GM12878 (cell line): ENCODE results near the gene TDRKH. TPM values are rescaled to one million over a fixed set of nuclear protein-coding genes. Genes with fewer than 3 reads are reported as not detected.

Experiments
- BCL11A ChIP-seq: IDR thresholded peaks from 2 replicates; pipeline ENCODE4 v1.6.1; 2011; ENCODE audit warnings: low read depth, low read length
- BHLHE40 ChIP-seq, 2 experiments: fragments of 450-650 bp in 1 of 2; IDR thresholded peaks; 2 replicates each; pipeline ENCODE4 v1.6.1; 2011 to 2017; ENCODE audit warnings: low read depth in 2 of 2, borderline replicate concordance in 1 of 2, improper control_type of control experiment in 1 of 2, low read length in 1 of 2, mild to moderate bottlenecking in 1 of 2
- BMI1 ChIP-seq: fragments of 450-650 bp; IDR thresholded peaks from 2 replicates; pipeline ENCODE4 v1.6.1; 2016; ENCODE audit warnings: mild to moderate bottlenecking, moderate library complexity, borderline replicate concordance
- CBX5 ChIP-seq: sonication (generic); IDR thresholded peaks from 2 replicates; pipeline ENCODE4 v1.6.1; 2016; ENCODE audit warnings: low read depth, moderate library complexity, mild to moderate bottlenecking, inconsistent platforms
- CHD1 ChIP-seq: IDR thresholded peaks from 2 replicates; pipeline ENCODE4 v1.6.1; 2012; ENCODE audit warnings: low read depth, low read length, improper control_type of control experiment
- CHD2 ChIP-seq: IDR thresholded peaks from 2 replicates; pipeline ENCODE4 v1.6.1; 2011; ENCODE audit warnings: low read depth, low read length, improper control_type of control experiment, borderline replicate concordance
- CHD4 ChIP-seq: fragments of 200-600 bp; sonication (generic); IDR thresholded peaks from 2 replicates; pipeline ENCODE4 v1.6.1; 2016; ENCODE audit warnings: mild to moderate bottlenecking
- ESRRA ChIP-seq: IDR thresholded peaks from 2 replicates; pipeline ENCODE4 v1.6.1; 2012; ENCODE audit warnings: mild to moderate bottlenecking, low read length, improper control_type of control experiment
- GATAD2B ChIP-seq: fragments of 450-650 bp; conservative IDR thresholded peaks from 2 replicates; pipeline ENCODE4 v1.6.1; 2017; ENCODE audit warnings: low read depth, mild to moderate bottlenecking, moderate library complexity
- IKZF1 ChIP-seq: fragments of 450-650 bp; conservative IDR thresholded peaks from 2 replicates; pipeline ENCODE4 v1.6.1; 2017; ENCODE audit warnings: antibody characterized with exemption, mild to moderate bottlenecking
- IKZF2 ChIP-seq, 2 experiments: fragments of 450-650 bp; IDR thresholded peaks; 2 replicates each; pipeline ENCODE4 v1.6.1; 2017; ENCODE audit warnings: mild to moderate bottlenecking in 2 of 2, moderate library complexity in 2 of 2
- KAT2A ChIP-seq: conservative IDR thresholded peaks from 2 replicates; pipeline ENCODE4 v1.6.1; 2011; ENCODE audit warnings: low read depth, low read length; ENCODE audit not compliant: control insufficient read depth
- LARP7 ChIP-seq: fragments of 450-650 bp; IDR thresholded peaks from 2 replicates; pipeline ENCODE4 v1.6.1; 2017; ENCODE audit warnings: mild to moderate bottlenecking
- MAX ChIP-seq: IDR thresholded peaks from 2 replicates; pipeline ENCODE4 v1.6.1; 2012; ENCODE audit warnings: low read depth, low read length, improper control_type of control experiment
- MXI1 ChIP-seq: fragments of 150-350 bp; IDR thresholded peaks from 2 replicates; pipeline ENCODE4 v1.6.1; 2011; ENCODE audit warnings: low read depth, mild to moderate bottlenecking, inconsistent platforms, low read length, improper control_type of control experiment
- NFIC ChIP-seq: IDR thresholded peaks from 2 replicates; pipeline ENCODE4 v1.6.1; 2012; ENCODE audit warnings: low read depth, mild to moderate bottlenecking, inconsistent platforms, low read length, moderate library complexity
- NKRF ChIP-seq: fragments of 450-650 bp; conservative IDR thresholded peaks from 2 replicates; pipeline ENCODE4 v1.6.1; 2017; ENCODE audit warnings: mild to moderate bottlenecking, moderate library complexity
- NR2F1 ChIP-seq: fragments of 450-650 bp; conservative IDR thresholded peaks from 2 replicates; pipeline ENCODE4 v1.6.1; 2017; ENCODE audit warnings: mild to moderate bottlenecking
- RFX5 ChIP-seq: IDR thresholded peaks from 2 replicates; pipeline ENCODE4 v1.6.1; 2011; ENCODE audit warnings: low read depth, low read length, improper control_type of control experiment
- SIN3A ChIP-seq: IDR thresholded peaks from 2 replicates; pipeline ENCODE4 v1.6.1; 2012; ENCODE audit warnings: low read depth, low read length, improper control_type of control experiment
- SREBF2 ChIP-seq: IDR thresholded peaks from 2 replicates; pipeline ENCODE4 v1.6.1; 2012; ENCODE audit warnings: mild to moderate bottlenecking, low read length
- TARDBP ChIP-seq: IDR thresholded peaks from 2 replicates; pipeline ENCODE4 v1.6.1; 2016; ENCODE audit warnings: borderline replicate concordance
- ZNF207 ChIP-seq: fragments of 450-650 bp; IDR thresholded peaks from 2 replicates; pipeline ENCODE4 v1.6.1; 2014; ENCODE audit warnings: antibody characterized with exemption, mild to moderate bottlenecking, borderline replicate concordance
- ZNF217 ChIP-seq: fragments of 450-650 bp; IDR thresholded peaks from 2 replicates; pipeline ENCODE4 v1.6.1; 2017; ENCODE audit warnings: antibody characterized with exemption, mild to moderate bottlenecking
- ZNF24 ChIP-seq: fragments of 450-650 bp; IDR thresholded peaks from 2 replicates; pipeline ENCODE4 v1.6.1; 2017; ENCODE audit warnings: antibody characterized with exemption, mild to moderate bottlenecking
- polyA plus RNA-seq, 11 experiments: library from polyadenylated mRNA; depleted of rRNA in 4 of 11; unstranded in 6 of 11; stranded (reverse) in 5 of 11; fragments of >200 nt; fragmentation: Nextera tagmentation in 4 of 11; fragmentation: Illumina TruSeq in 1 of 11; extraction: Ambion mirVana in 4 of 11; extraction: Trizol in 1 of 11; gene quantifications; 1 replicate in 1 of 11; 2 replicates in 10 of 11; pipeline versions ENCODE4 v1.2.1 to v1.2.3, GENCODE V29; 2011 to 2016; ENCODE audit warnings: inconsistent platforms in 2 of 11, missing spikeins in 2 of 11, low read depth in 1 of 11
- total RNA-seq, 4 experiments: library from RNA; depleted of rRNA in 3 of 4; stranded (reverse); fragments of >200 nt in 3 of 4; fragmentation: Illumina TruSeq in 1 of 4; extraction: Trizol in 1 of 4; gene quantifications; 2 replicates each; pipeline versions ENCODE4 v1.2.1 to v1.2.3, GENCODE V29; 2013 to 2021
- TF ChIP-seq, protein P1 (sequence below): fragments of 450-650 bp; IDR thresholded peaks from 2 replicates; pipeline ENCODE4 v1.6.1; 2017; ENCODE audit warnings: mild to moderate bottlenecking, moderate library complexity

Gene TDRKH
- total and polyA plus RNA-seq, 10 of the 15 experiments (the other 5 are each of a cell fraction or from before 2014, with no cell fraction given) = 1.3 to 8.4 (median 2.9) TPM

- TF ChIP-seq BHLHE40 (IDR thresholded peaks at IDR 0.05; ENCODE audit: borderline replicate concordance in 1 of 2, low read depth in 2 of 2, low read length in 1 of 2) = peak in 1 of 2 experiments; percentile 29; a peak in 1 of 4 replicates
- peak; percentile 18; the same call in 1 of the 2 replicates for TF ChIP-seq CHD2
- TF ChIP-seq BMI1 = no peak
- 0 out of 2 replicates have a peak, but pooled peaks have one; percentile 19 for TF ChIP-seq NR2F1
- no peak for TF ChIP-seq KAT2A
- no peak for TF ChIP-seq CBX5
- TF ChIP-seq, protein P1, sequence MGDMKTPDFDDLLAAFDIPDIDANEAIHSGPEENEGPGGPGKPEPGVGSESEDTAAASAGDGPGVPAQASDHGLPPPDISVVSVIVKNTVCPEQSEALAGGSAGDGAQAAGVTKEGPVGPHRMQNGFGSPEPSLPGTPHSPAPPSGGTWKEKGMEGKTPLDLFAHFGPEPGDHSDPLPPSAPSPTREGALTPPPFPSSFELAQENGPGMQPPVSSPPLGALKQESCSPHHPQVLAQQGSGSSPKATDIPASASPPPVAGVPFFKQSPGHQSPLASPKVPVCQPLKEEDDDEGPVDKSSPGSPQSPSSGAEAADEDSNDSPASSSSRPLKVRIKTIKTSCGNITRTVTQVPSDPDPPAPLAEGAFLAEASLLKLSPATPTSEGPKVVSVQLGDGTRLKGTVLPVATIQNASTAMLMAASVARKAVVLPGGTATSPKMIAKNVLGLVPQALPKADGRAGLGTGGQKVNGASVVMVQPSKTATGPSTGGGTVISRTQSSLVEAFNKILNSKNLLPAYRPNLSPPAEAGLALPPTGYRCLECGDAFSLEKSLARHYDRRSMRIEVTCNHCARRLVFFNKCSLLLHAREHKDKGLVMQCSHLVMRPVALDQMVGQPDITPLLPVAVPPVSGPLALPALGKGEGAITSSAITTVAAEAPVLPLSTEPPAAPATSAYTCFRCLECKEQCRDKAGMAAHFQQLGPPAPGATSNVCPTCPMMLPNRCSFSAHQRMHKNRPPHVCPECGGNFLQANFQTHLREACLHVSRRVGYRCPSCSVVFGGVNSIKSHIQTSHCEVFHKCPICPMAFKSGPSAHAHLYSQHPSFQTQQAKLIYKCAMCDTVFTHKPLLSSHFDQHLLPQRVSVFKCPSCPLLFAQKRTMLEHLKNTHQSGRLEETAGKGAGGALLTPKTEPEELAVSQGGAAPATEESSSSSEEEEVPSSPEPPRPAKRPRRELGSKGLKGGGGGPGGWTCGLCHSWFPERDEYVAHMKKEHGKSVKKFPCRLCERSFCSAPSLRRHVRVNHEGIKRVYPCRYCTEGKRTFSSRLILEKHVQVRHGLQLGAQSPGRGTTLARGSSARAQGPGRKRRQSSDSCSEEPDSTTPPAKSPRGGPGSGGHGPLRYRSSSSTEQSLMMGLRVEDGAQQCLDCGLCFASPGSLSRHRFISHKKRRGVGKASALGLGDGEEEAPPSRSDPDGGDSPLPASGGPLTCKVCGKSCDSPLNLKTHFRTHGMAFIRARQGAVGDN = peak; percentile 89
- TF ChIP-seq IKZF2 (IDR thresholded peaks at IDR 0.05) = peak; percentile 42 to 55; a peak in 3 of 4 replicates
- TF ChIP-seq ZNF207 = no peak
- peak; percentile 46; the same call in 1 of the 2 replicates for TF ChIP-seq MXI1
- peak; percentile 61; the same call in 1 of the 2 replicates for TF ChIP-seq IKZF1
- TF ChIP-seq SIN3A = 0 out of 2 replicates have a peak, but pooled peaks have one; percentile 45
- TF ChIP-seq BCL11A = no peak
- TF ChIP-seq CHD1 = no peak
- TF ChIP-seq RFX5 = no peak
- TF ChIP-seq CHD4 = no peak
- TF ChIP-seq ZNF24 = 0 out of 2 replicates have a peak, but pooled peaks have one; percentile 49
- TF ChIP-seq ZNF217 = no peak
- no peak for TF ChIP-seq NFIC
- TF ChIP-seq SREBF2 = no peak
- TF ChIP-seq GATAD2B = peak; percentile 72
- TF ChIP-seq MAX = peak; percentile 74; the same call in 1 of the 2 replicates
- TF ChIP-seq ESRRA = 0 out of 2 replicates have a peak, but pooled peaks have one; percentile 30
- peak; percentile 34; the same call in 1 of the 2 replicates for TF ChIP-seq LARP7
- TF ChIP-seq TARDBP = no peak
- peak; percentile 39; the same call in 1 of the 2 replicates for TF ChIP-seq NKRF
These were observed 49.4 kb upstream of the TDRKH start, which contains the start of gene C2CD4D (continued) for GRCh38 chr1:151839457-151840403.
